ENCODE measurements around the gene HS3ST1. TPM values are rescaled to one million over a fixed set of nuclear protein-coding genes. Genes with fewer than 3 reads are reported as not detected.

Gene HS3ST1
- total and polyA plus RNA-seq, 2 experiments from 2014 or later = 0.09 to 0.40 TPM

DNA sequence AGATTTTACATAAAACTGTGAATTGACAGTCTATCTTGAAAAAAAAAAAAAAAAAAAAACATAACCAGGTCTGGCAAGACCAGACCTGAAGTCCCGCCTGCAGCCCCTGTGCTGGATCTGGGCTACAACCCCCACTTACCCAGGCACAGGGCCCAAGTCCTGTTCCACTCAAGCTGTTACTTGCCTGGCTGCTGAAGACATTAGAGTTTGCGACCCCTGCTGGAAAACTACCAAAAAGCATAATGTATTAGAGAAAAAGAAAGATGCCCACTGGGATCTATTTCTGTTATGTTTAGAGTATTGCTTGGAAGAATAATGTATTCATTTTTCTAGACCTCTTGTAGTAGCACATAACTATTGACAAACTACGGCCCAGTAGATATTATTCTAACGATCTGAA lies 4.7 kb downstream of the HS3ST1 start:
- H3K27ac ChIP-seq = no peak overlapping the region
- H3K4me1 ChIP-seq (ENCODE audit: low read depth) = peaks cover 12% of the 10 kb centered on the region
- H3K36me3 ChIP-seq = no peaks in the 10 kb centered on the region
- H3K9me3 ChIP-seq (ENCODE audit: low read depth) = no peaks in the 10 kb centered on the region
- TF ChIP-seq, protein P1, sequence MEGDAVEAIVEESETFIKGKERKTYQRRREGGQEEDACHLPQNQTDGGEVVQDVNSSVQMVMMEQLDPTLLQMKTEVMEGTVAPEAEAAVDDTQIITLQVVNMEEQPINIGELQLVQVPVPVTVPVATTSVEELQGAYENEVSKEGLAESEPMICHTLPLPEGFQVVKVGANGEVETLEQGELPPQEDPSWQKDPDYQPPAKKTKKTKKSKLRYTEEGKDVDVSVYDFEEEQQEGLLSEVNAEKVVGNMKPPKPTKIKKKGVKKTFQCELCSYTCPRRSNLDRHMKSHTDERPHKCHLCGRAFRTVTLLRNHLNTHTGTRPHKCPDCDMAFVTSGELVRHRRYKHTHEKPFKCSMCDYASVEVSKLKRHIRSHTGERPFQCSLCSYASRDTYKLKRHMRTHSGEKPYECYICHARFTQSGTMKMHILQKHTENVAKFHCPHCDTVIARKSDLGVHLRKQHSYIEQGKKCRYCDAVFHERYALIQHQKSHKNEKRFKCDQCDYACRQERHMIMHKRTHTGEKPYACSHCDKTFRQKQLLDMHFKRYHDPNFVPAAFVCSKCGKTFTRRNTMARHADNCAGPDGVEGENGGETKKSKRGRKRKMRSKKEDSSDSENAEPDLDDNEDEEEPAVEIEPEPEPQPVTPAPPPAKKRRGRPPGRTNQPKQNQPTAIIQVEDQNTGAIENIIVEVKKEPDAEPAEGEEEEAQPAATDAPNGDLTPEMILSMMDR (IDR thresholded peaks at IDR 0.05; ENCODE audit: low read depth, low read length) = peak; percentile 63
- no peak overlapping the region for H3K4me3 ChIP-seq
- peaks cover 32% of the 10 kb centered on the region for H3K27me3 ChIP-seq
- peak; percentile 75 to 78 for DNase-seq (ENCODE audit: low read depth in 1 of 2, low spot score in 1 of 2)

DNA sequence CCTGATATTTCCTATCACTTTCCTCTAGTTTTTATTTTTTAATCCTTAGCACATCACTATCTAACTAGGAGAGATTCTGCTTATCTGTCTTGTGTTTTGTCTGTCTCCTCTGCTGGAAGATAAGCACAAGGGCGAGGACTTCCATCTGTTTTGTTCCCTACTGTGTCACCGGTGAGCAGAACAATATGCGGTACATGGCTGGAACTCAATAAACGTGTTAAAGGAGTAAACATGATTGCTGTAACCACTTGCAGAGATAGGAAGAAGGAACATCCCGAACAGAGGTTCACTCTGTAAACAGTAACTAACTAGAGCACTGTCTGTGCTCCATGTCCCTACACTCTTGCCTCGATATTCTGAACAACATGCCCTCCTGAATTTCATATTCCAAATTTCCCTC lies 5.2 kb downstream of the HS3ST1 start:
- TF ChIP-seq, protein P1 (IDR thresholded peaks at IDR 0.05; ENCODE audit: low read depth, low read length) = no peak

DNA sequence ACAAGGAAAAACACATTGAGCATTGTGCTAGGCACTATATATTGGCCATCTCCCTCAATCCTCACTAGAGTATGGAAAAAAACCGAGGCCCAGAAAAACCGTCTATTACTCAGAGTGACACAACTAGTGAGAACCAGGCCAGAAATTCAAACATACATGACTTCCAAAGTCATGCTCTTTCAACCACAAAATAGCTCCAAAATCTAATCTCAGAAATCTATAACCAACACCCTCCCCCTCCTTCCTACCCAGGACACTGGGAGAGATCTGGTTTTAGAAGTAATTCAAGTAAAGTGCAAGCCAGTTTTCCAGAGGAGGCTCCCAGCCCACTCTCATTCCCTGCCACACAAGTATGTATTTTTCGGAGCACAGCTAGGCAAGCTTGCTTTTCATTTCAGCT lies 7.6 kb downstream of the HS3ST1 start:
- H3K4me1 ChIP-seq (ENCODE audit: low read depth) = peaks cover 9% of the 10 kb centered on the region
- H3K9me3 ChIP-seq (ENCODE audit: low read depth) = no peaks in the 10 kb centered on the region
- peak in 1 of 2 donors; percentile 57 for DNase-seq (ENCODE audit: low read depth in 1 of 2, low spot score in 1 of 2)
- H3K27ac ChIP-seq = no peak overlapping the region
- H3K27me3 ChIP-seq = peaks cover 3% of the 10 kb centered on the region
- no peak overlapping the region for H3K4me3 ChIP-seq
- TF ChIP-seq, protein P1 (IDR thresholded peaks at IDR 0.05; ENCODE audit: low read depth, low read length) = no peak
- H3K36me3 ChIP-seq = no peaks in the 10 kb centered on the region

More for the DNA sequence above, 5.2 kb downstream of the HS3ST1 start:
- no peaks in the 10 kb centered on the region for H3K9me3 ChIP-seq (ENCODE audit: low read depth)
- DNase-seq (ENCODE audit: low read depth in 1 of 2, low spot score in 1 of 2) = peak in 1 of 2 donors; percentile 46
- peaks cover 26% of the 10 kb centered on the region for H3K27me3 ChIP-seq
- no peaks in the 10 kb centered on the region for H3K36me3 ChIP-seq
- peaks cover 12% of the 10 kb centered on the region for H3K4me1 ChIP-seq (ENCODE audit: low read depth)
- H3K27ac ChIP-seq = no peak overlapping the region
- no peak overlapping the region for H3K4me3 ChIP-seq

DNA sequence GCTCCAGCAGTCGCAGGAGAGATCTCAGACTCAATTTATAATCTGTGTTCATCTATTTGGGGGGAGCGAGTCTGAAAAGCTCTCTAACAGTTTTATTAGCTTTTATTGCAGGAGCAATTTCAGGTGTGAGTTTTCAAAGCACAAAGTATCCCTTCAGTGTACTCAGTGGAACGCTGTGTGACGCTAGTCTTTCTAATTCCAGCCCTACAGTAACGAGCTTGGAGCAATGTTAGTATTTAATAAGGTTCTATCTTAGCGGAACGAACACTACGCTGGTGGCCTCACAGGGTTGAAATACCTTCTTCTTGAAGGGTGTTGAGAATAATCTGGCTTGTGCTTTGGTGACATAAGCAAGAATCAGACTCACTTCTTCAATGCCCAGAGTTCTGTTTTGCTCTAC lies 8.4 kb downstream of the HS3ST1 start:
- Histone ChIP-seq H3K4me3 (no peak overlapping the region), H3K27ac (no peak overlapping the region), H3K27me3 (no peaks in the 10 kb centered on the region), H3K36me3 (no peaks in the 10 kb centered on the region), H3K4me1 (ENCODE audit: low read depth) (peaks cover 13% of the 10 kb centered on the region), H3K9me3 (ENCODE audit: low read depth) (no peaks in the 10 kb centered on the region)
- TF ChIP-seq, protein P1 (IDR thresholded peaks at IDR 0.05; ENCODE audit: low read depth, low read length) = no peak
- no peak for DNase-seq (ENCODE audit: low read depth in 1 of 2, low spot score in 1 of 2)

DNA sequence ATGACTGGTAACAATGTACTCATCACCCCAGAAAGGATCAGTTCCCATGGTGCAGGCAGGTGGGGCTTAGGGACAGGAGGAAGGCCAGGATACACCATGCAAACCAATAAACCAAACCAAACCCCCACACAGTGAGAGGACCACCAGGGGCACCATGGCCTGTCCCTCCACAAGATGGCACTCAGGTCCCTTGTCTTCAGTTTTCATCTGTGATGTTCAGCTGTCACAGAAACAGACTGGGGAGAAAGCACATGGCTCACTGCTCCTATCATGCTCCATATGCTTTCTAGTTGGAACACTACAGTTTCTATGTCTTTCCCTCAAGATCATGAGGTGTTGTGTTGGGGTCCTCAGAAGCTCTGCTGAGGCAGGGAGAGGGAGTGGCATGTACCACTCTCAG lies 10.1 kb downstream of the HS3ST1 start:
- Histone ChIP-seq H3K9me3 (ENCODE audit: low read depth) (no peaks in the 10 kb centered on the region), H3K36me3 (no peaks in the 10 kb centered on the region), H3K27ac (no peak overlapping the region), H3K4me1 (ENCODE audit: low read depth) (peaks cover 13% of the 10 kb centered on the region), H3K4me3 (no peak overlapping the region), H3K27me3 (no peaks in the 10 kb centered on the region)
- no peak for DNase-seq (ENCODE audit: low read depth in 1 of 2, low spot score in 1 of 2)
- TF ChIP-seq, protein P1 (IDR thresholded peaks at IDR 0.05; ENCODE audit: low read depth, low read length) = no peak

DNA sequence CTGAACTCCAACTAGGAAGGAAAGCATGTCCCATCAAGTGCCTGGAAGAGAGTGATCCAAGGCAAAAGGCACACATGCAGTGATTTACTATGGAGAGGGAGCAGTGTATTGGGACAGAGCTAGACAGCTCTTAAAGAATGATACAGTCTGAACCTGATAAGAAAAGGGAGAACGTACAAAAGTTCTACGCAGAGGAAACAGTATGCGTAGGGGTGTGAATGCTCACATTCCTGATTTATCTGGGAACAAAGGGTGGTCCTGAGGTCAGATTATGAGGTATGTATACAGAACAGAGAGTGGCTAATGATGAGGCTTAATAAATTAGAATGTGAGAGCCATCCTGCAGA lies 12.0 kb downstream of the HS3ST1 start:
- H3K9me3 ChIP-seq (ENCODE audit: low read depth) = no peaks in the 10 kb centered on the region
- TF ChIP-seq, protein P1 (IDR thresholded peaks at IDR 0.05; ENCODE audit: low read depth, low read length) = no peak
- peak in 1 of 2 donors; percentile 89 for DNase-seq (ENCODE audit: low read depth in 1 of 2, low spot score in 1 of 2)
- no peaks in the 10 kb centered on the region for H3K27me3 ChIP-seq
- no peak overlapping the region for H3K4me3 ChIP-seq
- H3K36me3 ChIP-seq = no peaks in the 10 kb centered on the region
- H3K27ac ChIP-seq = no peak overlapping the region
- H3K4me1 ChIP-seq (ENCODE audit: low read depth) = peaks cover 8% of the 10 kb centered on the region

All from cardiac muscle cell (in vitro differentiated cells and primary cell).